CD1c-positive myeloid dendritic cell (primary cell): ENCODE measurements around the gene SLC1A1.
"Not testable (repeated sequence)": the region's sequence is repeated elsewhere in the genome, so short reads cannot be mapped to it uniquely, and the experiment has no call there.

Experiments used
- DNase-seq: peaks from one replicate; pipeline ENCODE4 v3.0.0-alpha.2; 2016; ENCODE audit errors: extremely low spot score

Gene SLC1A1

GRCh38 chr9:4541856-4542255, 51.6 kb downstream of the SLC1A1 start:
- no peak for DNase-seq

GRCh38 chr9:4544714-4545113, 54.4 kb downstream of the SLC1A1 start:
- not testable (repeated sequence) for DNase-seq

GRCh38 chr9:4547016-4547415, 56.7 kb downstream of the SLC1A1 start:
- no peak for DNase-seq

GRCh38 chr9:4548811-4549725, 58.8 kb downstream of the SLC1A1 start:
- no peak for DNase-seq

- no peak for DNase-seq
These were observed 59.6 kb downstream of the SLC1A1 start for GRCh38 chr9:4549751-4550295.

GRCh38 chr9:4550777-4551484, 60.7 kb downstream of the SLC1A1 start:
- DNase-seq: no peak

GRCh38 chr9:4553951-4554381, 63.7 kb downstream of the SLC1A1 start:
- no peak for DNase-seq

- no peak for DNase-seq
These were observed 65.0 kb downstream of the SLC1A1 start for GRCh38 chr9:4555236-4555635.

GRCh38 chr9:4558371-4558998, 68.2 kb downstream of the SLC1A1 start:
- DNase-seq: no peak

GRCh38 chr9:4559261-4560182, 69.3 kb downstream of the SLC1A1 start:
- no peak for DNase-seq

- no peak for DNase-seq
These were observed 72.8 kb downstream of the SLC1A1 start for GRCh38 chr9:4563105-4563504.

- no peak for DNase-seq
These were observed 76.5 kb downstream of the SLC1A1 start for GRCh38 chr9:4566806-4567205.

- DNase-seq: no peak
These were observed 77.3 kb downstream of the SLC1A1 start for GRCh38 chr9:4567601-4568000.

GRCh38 chr9:4569101-4569500, 78.8 kb downstream of the SLC1A1 start:
- DNase-seq: no peak

- DNase-seq: no peak
These were observed 82.0 kb downstream of the SLC1A1 start for GRCh38 chr9:4572184-4572826.

GRCh38 chr9:4573176-4573575, 82.9 kb downstream of the SLC1A1 start:
- no peak for DNase-seq

- DNase-seq: no peak
These were observed 83.5 kb downstream of the SLC1A1 start for GRCh38 chr9:4573634-4574389.

GRCh38 chr9:4574657-4575243, 84.5 kb downstream of the SLC1A1 start:
- no peak for DNase-seq

- DNase-seq: no peak
These were observed 85.7 kb downstream of the SLC1A1 start for GRCh38 chr9:4575997-4576396.
